CD4-positive, alpha-beta T cell treated with Interleukin-17A for 4 hours (primary cell): ENCODE results near the gene TIMM44.
"Not testable (repeated sequence)": the region's sequence is repeated elsewhere in the genome, so short reads cannot be mapped to it uniquely, and the experiment has no call there.

Experiments
- DNase-seq: peaks from one replicate; pipeline ENCODE4 v3.0.0-alpha.2; 2020; ENCODE audit warnings: mixed read lengths

The TIMM44 gene

GRCh38 chr19:7975037-7975436 is 31.6 kb upstream of the TIMM44 start:
- DNase-seq: no peak

DNA sequence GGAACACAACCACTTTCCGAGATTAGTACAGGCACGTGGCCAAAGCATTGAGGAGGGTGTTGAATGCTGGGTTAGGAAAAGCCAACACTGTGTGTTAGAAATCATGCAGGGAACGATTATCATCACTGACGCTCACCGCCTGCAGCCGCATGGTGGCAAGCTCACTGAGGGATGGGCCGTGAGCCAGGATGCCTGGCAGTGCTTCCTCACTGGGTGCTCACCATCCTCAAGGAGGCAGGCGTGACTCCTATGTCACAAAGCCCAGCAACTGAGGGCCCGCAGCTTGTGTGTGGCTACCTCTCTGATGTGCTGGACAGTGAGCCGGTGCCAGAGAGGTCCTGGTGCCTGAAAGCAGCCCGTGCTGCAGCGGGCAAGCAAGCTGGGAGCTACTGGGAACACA is 30.4 kb upstream of the TIMM44 start:
- no peak for DNase-seq

- DNase-seq: no peak
Observed at GRCh38 chr19:7971553-7972520, 28.4 kb upstream of the TIMM44 start.

DNA sequence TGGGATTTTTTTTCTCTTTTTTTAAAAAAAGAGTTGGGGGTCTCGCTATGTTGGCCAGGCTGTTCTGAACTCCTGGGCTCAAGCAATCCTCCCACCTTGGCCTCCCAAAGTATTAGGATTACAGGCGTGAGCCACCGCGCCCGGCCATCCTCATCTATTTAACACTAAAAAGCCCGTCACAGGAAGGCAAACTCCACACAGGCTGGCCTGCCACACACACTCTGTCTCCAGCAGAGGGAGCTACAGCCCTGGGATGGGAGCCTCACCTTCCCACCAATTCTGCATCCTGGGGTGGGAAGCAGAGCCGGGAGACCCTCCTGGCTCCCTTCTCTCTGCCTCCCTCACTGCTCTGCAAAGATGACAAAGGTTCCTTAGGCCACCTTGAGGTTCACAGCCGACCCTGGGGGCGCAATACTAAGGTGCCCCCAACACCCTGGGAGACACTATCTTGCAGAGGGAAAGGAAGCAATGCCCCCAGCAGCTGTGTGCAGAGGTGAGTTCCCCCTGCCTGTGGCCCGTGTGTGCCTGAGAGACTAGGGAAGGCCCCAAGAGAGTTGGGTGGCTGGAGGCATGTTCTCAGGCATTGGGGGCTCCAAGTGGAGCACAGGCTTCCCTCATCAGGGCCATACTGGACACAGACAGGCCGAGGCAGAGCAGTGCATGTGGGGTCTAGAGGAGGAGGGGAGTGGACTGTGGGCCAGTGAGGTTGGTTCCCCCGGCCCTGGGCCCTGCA is 27.4 kb upstream of the TIMM44 start:
- peak; percentile 31 for DNase-seq

GRCh38 chr19:7969555-7969939 is 26.1 kb upstream of the TIMM44 start:
- no peak for DNase-seq

DNA sequence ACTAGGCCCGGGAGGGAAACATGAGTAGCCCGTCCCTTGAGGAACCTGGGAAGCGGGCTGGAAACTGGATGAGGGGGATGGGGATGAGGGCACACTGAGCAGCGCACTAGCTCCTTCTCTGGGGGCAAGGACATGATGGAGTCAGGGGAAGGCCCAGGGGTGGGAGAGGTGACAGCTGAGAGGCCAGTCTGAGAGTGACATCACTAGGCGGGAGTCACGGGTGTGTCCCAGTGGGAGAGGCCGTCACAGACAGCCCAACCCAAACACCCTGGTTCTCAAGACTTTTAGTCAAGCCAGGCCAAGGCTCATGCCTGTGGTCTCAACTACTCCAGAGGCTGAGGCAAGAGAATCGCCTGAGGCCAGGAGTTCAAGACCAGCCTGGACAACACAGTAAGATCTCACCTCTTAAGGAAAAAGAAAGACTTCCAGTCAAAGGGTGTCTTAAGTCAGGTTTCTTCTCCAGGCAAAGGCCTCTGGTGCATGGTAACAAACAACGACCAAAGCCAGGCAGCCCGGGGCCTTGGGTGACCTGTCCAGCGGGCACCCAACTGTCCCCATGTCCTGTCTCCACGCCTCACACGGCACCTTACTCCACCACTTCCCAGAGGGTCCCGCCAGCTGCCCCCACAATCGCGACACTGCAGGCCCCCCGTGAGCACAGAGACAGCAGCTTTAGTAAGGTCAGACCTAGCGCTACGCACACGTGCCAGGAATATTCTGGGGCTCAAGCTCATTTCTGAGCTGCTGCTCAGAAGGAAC is 25.5 kb upstream of the TIMM44 start:
- no peak for DNase-seq

GRCh38 chr19:7968008-7968795 is 24.7 kb upstream of the TIMM44 start:
- DNase-seq: no peak

- DNase-seq: no peak
Observed at GRCh38 chr19:7965921-7966665, 22.6 kb upstream of the TIMM44 start.

DNA sequence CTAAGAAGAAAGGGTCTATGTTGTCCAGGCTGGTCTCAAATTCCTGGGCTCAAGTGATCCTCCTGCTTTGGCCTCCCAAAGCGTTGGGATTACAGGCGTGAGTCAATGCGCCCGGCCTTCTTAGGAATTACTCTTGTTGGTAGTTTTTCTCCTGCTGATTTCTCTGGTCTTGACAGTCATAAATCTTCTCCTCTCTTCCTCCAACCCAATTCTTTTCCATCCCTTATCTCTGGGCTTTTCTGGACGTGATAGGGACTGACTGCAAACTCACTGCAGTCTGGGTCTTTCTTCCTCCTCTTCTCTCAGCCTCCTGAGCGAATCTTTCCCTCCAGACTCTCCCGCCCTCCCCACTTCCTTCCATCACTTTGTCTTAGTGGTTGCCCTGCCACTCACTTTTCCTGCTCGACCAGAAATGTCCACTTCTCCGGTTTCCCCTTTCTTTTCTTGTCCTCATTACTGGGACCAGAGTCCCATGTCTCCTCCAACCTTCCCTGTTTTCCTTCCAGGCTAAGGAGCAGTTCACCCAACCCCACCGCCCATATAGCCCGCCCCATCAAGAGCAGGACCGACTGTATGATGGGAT is 21.9 kb upstream of the TIMM44 start:
- DNase-seq: no peak

DNA sequence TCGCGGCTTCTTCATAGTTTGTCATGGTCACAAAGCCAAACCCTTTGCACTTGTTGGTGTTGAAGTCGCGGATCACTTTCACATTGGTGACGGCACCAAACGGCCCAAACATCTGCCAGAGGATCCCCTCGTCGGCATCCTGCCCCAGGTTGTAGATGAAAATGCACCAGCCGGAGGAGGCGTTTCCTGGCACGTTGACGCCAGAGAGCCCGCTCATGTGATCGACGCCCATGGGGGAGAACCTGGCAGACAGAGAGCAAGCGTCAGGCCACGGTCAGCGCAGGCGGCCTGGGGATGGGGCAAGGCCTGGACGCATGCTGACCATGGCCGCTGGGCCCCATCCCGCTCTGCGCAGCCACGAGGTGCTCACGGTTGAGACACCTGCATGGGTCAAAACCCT is 20.1 kb upstream of the TIMM44 start:
- DNase-seq: no peak

- DNase-seq: no peak
Observed at GRCh38 chr19:7962644-7963268, 19.3 kb upstream of the TIMM44 start.

- DNase-seq: no peak
Observed at GRCh38 chr19:7961920-7962626, 18.6 kb upstream of the TIMM44 start.

DNA sequence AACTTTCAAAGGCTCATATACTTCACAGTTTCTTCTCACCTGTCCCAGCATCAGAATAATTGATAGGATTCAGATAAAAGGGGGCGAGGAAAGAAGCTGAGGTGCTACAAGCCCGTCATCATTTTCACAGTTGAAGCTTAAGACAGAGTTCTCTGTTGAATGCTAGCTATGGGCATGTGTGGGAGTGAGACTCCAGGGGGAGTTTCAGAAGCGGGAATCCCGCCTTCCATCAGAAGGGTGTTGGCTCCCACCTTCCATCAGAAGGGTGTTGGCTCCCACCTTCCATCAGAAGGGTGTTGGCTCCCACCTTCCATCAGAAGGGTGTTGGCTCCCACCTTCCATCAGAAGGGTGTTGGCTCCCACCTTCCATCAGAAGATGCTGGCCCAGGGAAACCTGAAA is 17.6 kb upstream of the TIMM44 start:
- not testable (repeated sequence) for DNase-seq

GRCh38 chr19:7959211-7959610 is 15.7 kb upstream of the TIMM44 start:
- DNase-seq: no peak

DNA sequence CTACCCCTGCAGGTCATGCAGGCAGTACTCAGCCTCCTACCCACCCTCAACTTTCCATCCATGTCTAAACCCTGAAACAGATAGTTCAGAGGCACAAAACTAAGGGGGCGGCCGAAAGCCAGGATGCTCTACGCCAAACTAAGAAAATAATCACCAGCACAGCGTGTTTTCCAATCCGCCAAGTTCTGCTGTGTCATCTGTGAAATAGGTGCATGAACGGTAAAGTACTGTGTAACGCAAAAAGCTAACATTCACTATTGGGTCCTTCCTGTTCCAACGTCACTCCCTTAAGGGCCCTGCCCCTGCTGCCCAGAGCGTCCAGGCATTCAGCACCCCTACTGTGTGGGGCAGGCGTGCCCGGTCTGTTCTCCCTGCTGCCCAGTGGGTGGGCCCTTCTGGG is 12.2 kb upstream of the TIMM44 start:
- no peak for DNase-seq

DNA sequence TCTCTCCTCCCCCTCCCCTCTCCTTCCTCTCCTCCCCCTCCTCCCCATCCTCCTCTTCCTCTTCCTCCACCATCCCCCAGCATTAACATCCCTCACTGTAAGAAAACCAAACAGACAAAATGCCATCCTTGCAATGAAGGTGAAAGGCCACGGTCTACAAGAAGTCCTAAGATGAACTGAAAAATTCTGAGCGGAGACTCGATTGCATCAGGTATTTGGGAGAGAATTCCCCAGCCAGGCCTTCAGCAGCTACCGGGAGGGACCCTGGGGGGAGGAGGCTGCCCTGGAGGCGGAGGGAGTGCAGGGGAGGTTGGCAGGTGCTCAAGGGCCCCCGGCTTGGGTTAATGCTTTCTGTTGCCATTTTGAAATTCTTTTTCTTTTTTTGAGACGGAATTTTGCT is 10.1 kb upstream of the TIMM44 start:
- DNase-seq: no peak

DNA sequence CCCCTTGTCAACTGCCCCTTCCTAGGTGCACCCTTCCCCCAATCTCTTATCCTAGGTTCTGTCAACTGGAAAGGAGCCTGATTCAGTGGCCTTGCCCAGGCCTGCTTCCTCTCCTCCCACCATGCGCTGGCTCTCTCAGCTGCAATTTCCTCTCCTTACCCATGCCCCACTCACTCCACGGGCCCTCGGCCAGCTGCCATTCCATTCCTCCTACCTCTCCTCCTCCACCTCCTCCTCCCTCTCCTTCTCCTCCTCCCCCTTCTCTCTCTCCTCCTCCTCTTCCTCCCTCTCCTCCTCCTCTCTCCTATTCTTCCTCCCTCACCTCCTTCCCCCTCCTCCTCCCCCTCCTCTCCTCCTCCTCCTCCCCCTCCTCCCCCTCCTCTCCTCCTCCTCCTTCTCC is 9.6 kb upstream of the TIMM44 start:
- no peak for DNase-seq

DNA sequence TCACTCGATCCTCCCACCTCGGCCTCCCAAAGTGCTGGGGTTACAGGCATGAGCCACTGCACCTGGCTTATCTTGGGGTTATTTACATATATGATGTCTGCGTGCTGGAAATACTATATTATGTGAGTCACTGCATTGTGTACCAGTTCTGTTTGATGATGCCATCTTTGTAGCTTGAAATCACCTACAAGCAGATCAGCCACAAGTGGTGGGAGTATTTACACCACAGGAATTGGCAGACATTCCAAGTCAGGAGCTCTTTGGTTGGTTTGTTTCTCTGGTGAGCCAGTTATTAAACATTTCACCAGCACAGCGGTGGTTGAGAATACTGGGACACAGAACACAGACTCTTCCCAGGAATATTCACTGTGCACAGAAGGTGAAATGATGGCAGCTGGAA is 4.5 kb upstream of the TIMM44 start:
- DNase-seq: no peak

DNA sequence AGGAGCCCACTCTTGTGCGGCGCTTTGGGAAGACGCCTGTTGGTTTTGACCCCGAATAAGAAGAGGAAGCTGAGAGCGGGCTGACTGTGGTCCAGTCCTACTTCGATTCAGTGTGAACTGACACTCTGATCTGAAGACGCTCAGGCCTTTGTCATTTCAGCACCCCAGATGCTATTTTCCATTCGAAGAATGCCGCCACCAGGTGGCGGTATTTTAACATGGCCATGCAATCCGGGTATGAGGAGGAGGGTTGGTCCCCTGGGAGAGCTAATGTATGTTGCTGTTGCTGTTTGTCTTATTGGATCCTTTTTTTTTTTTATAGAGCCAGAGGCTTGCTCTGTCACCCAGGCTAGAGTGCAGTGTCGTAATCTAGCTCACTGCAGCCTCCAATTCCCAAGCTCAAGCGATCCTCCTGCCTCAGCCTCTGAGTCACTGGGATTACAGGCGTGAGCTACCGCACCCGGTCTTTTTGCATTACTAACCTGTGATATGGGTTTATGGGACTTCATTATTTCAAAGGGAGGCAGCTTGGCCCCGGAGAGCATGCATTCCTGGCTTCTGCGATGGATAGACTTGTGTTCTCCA is 803 bp upstream of the TIMM44 start:
- peak; percentile 91 for DNase-seq

DNA sequence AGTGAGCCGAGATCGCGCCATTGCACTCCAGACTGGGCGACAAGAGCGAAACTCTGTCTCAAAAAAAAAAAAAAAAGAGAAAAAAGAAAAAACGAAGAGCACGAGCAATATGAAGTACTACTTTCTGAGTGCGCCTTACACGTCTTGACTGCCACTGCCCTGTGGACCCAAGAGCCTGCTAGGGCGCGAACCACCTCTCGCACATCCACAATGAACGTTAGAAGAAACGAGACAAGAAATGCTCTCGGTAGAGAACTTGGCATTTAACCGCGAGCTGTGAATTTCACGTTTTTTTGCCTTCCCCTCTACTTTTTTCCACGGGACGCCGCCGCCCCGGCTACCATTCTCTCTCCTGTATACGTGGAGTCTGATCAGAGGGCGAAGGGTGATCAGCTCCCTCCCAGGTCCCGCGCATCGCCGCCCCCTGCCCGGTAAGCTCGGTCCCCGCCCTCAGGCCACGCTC is 454 bp downstream of the TIMM44 start:
- peak; percentile 18 for DNase-seq
